Gastrocnemius medialis (tissue), 4 donors: Measurements from ENCODE around the gene MAPK13. TPM values are rescaled to one million over a fixed set of nuclear protein-coding genes. Genes with fewer than 3 reads are reported as not detected.

ENCODE experiments used
- ATAC-seq, 2 donors: fragments of 150-250 bp; one replicate each; pipeline ENCODE4 v1.9.1; 2016
- DNase-seq, 2 donors: peaks; one replicate each; pipeline ENCODE4 v3.0.0-alpha.2; 2019
- H3K27ac ChIP-seq, 4 donors: fragments of 200-600 bp; sonication (generic); 1 replicate in 1 of 4; 2 replicates in 3 of 4; pipeline ENCODE4 v1.5.1; 2016 to 2018; ENCODE audit warnings: mild to moderate bottlenecking in 2 of 4, moderate library complexity in 1 of 4
- H3K27me3 ChIP-seq, 3 donors: fragments of 200-600 bp; sonication (generic) in 2 of 3; 1 replicate in 1 of 3; 2 replicates in 2 of 3; pipeline versions ENCODE4 v1.5.1 to v1.6.0; 2016 to 2019; ENCODE audit warnings: mild to moderate bottlenecking in 1 of 3, moderate library complexity in 1 of 3
- H3K36me3 ChIP-seq, 2 donors: fragments of 200-600 bp; sonication (generic) in 1 of 2; one replicate each; pipeline ENCODE4 v1.5.1; 2017 to 2018
- H3K4me1 ChIP-seq, 2 donors: fragments of 200-600 bp; sonication (generic) in 1 of 2; one replicate each; pipeline ENCODE4 v1.5.1; 2016 to 2017; ENCODE audit warnings: mild to moderate bottlenecking in 2 of 2
- H3K4me3 ChIP-seq, 4 donors: fragments of 200-600 bp; sonication (generic) in 3 of 4; 1 replicate in 1 of 4; 2 replicates in 3 of 4; pipeline ENCODE4 v1.5.1; 2016 to 2019; ENCODE audit warnings: mild to moderate bottlenecking in 2 of 4
- H3K9me3 ChIP-seq, 3 donors: fragments of 200-600 bp; sonication (generic) in 2 of 3; 1 replicate in 1 of 3; 2 replicates in 2 of 3; pipeline ENCODE4 v1.5.1; 2016 to 2019
- CTCF ChIP-seq, 5 experiments: fragments of 450-650 bp in 3 of 5; fragments of 200-600 bp in 2 of 5; sonication (generic) in 2 of 5; IDR thresholded peaks in 4 of 5; conservative IDR thresholded peaks in 1 of 5; 1 replicate in 4 of 5; 2 replicates in 1 of 5; pipeline ENCODE4 v1.5.1; 2016 to 2019; ENCODE audit warnings: antibody characterized with exemption in 5 of 5, mild to moderate bottlenecking in 3 of 5, moderate library complexity in 3 of 5
- POLR2A ChIP-seq, 2 donors: fragments of 450-650 bp; IDR thresholded peaks; one replicate each; pipeline ENCODE4 v1.6.1; 2017; ENCODE audit warnings: antibody characterized with exemption in 2 of 2, mild to moderate bottlenecking in 2 of 2, moderate library complexity in 2 of 2
- in situ Hi-C, 4 donors: fragments of 200-750 bp; cut with MboI; loops; one replicate each; pipeline versions ENCODE4 v1.15.0 to v1.8.0; 2017; ENCODE audit warnings: low sequenced_read_pairs in 4 of 4
- intact Hi-C: fragments of 100-400 bp; cut with DNase I; formaldehyde crosslinking; loops from one replicate; pipeline ENCODE4 v1.15.1; 2023; ENCODE audit warnings: low total_unique reads
- total RNA-seq, 4 donors: library from RNA; depleted of rRNA; stranded (reverse); fragments of >200 nt; gene quantifications; one replicate each; pipeline versions ENCODE4 v1.1.0 to v1.2.3, GENCODE V29; 2016

The MAPK13 gene
- total RNA-seq, 4 donors from 2014 or later: 0.29 to 0.82 (median 0.64) TPM

- no peak for ATAC-seq
- Histone ChIP-seq H3K27ac (peak overlapping the region in 3 of 4 donors; percentile 23 to 59 (median 33)), H3K4me3 (no peak overlapping the region), H3K27me3 (peaks cover 0 to 3% (median 0%) of the 10 kb centered on the region in 3 donors), H3K4me1 (peaks cover 4 to 30% of the 10 kb centered on the region in 2 donors), H3K36me3 (no peaks in the 10 kb centered on the region), H3K9me3 (no peaks in the 10 kb centered on the region)
- intact Hi-C loops: loop anchor here (10.0 kb wide), 1 partner anchor 244 kb away; no protein-coding TSS in a partner anchor
- peak; percentile 30 to 34 for DNase-seq
- in situ Hi-C loops: loop anchor here in 2 of 4 donors (10.0 to 25.0 kb wide), 2 partner anchors 74 to 241 kb away; partner anchors contain the start of gene BRPF3 (in 1 of the 2)
- TF ChIP-seq CTCF (IDR thresholded peaks at IDR 0.05 in 4 of 5, conservative IDR thresholded peaks at IDR 0.05 in 1 of 5) (no peak), POLR2A (IDR thresholded peaks at IDR 0.05) (no peak)
Observed at GRCh38 chr6:36120979-36121786, 9.1 kb upstream of the MAPK13 start.

- peaks cover 0 to 3% (median 0%) of the 10 kb centered on the region in 3 donors for H3K27me3 ChIP-seq
- H3K27ac ChIP-seq: no peak overlapping the region
- DNase-seq (no peak), ATAC-seq (no peak)
- intact Hi-C loops: loop anchor here (10.0 kb wide), 1 partner anchor 243 kb away; no protein-coding TSS in a partner anchor
- no peak overlapping the region for H3K4me3 ChIP-seq
- no peaks in the 10 kb centered on the region for H3K9me3 ChIP-seq
- in situ Hi-C loops: loop anchor here in 2 of 4 donors (10.0 to 25.0 kb wide), 2 partner anchors 73 to 240 kb away; partner anchors contain the start of gene BRPF3 (in 1 of the 2)
- TF ChIP-seq CTCF (IDR thresholded peaks at IDR 0.05 in 4 of 5, conservative IDR thresholded peaks at IDR 0.05 in 1 of 5): no peak
- TF ChIP-seq POLR2A (IDR thresholded peaks at IDR 0.05): no peak
- H3K4me1 ChIP-seq: peaks cover 4 to 30% of the 10 kb centered on the region in 2 donors
- no peaks in the 10 kb centered on the region for H3K36me3 ChIP-seq
Observed at GRCh38 chr6:36121787-36122494, 8.4 kb upstream of the MAPK13 start.

GRCh38 chr6:36122495-36123269 is 7.6 kb upstream of the MAPK13 start:
- intact Hi-C loops: loop anchor here (1.0 to 10.0 kb wide), 2 partner anchors 74 to 242 kb away; partner anchors contain the start of gene BRPF3
- Histone ChIP-seq H3K4me3 (no peak overlapping the region), H3K27ac (no peak overlapping the region), H3K9me3 (no peaks in the 10 kb centered on the region), H3K4me1 (peaks cover 4 to 30% of the 10 kb centered on the region in 2 donors), H3K36me3 (no peaks in the 10 kb centered on the region), H3K27me3 (peaks cover 0 to 3% (median 0%) of the 10 kb centered on the region in 3 donors)
- TF ChIP-seq POLR2A (IDR thresholded peaks at IDR 0.05): no peak
- no peak for TF ChIP-seq CTCF (IDR thresholded peaks at IDR 0.05 in 4 of 5, conservative IDR thresholded peaks at IDR 0.05 in 1 of 5)
- no peak for ATAC-seq
- in situ Hi-C loops: loop anchor here in 2 of 4 donors (10.0 to 25.0 kb wide), 2 partner anchors 72 to 240 kb away; partner anchors contain the start of gene BRPF3 (in 1 of the 2)
- no peak for DNase-seq
